Fibroblast of skin of right quadriceps (primary cell): ENCODE data around the gene PFKFB4.

Experiments
- DNase-seq: peaks from one replicate; pipeline ENCODE4 v3.0.0-alpha.2; 2013

PFKFB4 gene

DNA sequence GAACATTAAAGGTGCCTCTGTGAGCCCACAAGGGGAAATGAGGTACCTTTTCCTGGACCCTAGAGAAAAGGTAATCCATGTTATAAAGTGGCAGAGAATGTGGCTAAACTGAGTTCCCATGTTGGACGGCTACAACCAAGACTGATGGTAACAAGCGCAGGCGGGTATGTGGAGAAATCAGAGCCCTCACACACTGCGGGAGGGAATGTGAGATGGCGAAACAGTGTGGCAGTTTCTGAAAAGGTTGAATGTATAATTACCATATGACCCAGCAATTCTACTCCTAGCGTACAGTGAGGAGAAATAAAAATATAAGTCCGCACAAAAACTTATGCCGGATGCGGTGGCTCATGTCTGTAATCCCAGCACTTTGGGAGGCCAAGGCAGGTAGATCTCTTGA is 28.6 kb downstream of the PFKFB4 start:
- no peak for DNase-seq

DNA sequence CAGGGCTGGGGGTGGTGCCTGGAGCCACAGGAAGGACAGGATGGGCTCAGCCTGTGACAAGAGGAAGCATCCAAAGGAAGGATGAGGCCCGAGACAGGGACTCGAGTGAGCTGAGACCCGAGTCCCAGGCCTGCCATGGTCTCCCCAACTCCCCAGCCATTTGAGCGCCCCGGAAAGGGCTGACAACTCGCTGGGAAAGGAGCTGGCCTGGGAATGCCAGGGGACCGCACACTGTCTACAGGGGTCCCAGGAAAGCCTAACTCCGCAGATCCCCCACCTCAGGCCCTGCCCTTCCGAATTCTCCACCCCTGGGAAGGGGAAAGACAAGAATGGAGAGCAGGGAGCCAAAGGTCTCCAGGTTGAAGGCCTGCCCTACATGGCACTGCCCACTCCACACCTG is 31.6 kb downstream of the PFKFB4 start:
- DNase-seq = no peak

DNA sequence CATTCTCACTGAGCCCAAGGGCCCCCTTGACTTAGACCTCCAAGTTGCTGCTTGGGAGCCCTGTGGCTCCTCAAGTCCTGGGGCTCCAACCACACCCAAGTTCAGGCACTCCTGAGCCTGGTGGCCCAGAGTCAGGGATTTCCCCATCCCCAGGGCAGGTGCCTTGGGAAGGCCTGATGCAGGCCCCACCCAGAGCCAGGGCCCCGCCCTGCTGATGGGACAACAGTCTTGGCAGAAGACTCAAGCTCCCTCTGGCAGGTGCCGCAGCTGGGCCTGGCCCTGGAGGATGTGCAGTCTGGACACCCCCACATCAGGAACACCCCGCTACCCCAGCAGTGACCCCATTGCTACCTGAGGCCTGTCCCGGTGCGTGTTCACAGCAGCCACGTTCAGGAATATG is 35.0 kb downstream of the PFKFB4 start:
- no peak for DNase-seq

DNA sequence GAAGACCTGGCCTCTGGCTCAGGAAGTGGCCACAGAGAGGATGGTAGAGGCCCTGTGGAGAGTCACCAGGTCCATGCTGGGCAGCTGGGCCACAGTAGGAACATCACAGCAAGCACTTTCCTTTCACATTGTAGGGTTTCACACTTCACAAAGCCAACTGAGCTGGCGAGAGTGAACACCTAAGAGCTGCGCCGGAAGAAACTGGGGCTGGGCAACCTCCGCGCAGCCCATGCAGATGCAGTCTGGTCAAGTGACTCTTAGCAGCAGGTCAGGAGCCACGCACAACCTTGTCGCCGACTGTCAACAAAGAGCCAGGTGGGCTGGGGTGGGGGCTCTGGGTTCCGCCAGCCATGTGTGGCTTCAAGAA is 37.3 kb downstream of the PFKFB4 start:
- no peak for DNase-seq

DNA sequence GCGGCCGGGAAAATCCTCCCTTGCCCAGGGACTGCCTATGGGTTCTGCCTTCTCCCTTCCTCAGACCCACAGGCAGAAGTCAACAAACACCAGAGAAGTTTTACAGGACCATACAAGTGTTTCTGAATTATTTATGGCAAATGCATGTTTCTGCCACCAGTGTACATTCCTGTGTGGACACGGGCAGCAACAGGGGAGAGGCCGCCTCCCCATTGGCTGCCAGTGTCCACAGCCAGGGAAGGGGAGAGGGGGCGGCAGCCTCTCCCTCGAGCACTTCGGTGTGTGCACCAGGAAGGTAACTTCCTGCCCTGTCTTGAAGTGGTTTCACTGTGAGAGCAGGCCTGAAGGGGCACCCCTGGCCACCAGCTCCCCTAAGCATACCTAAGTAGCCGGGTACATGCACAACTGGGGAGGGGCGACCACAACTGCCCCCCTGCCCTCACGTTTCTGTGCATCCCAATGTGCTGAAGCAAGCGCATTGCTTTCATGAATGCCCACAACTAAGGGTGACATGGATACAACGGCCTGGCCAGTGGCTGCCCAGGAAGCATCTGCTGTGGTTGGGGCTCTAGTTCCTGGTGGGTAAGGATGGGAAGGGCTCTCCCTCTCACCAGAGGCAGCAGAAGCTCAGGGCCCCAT is 37.8 kb downstream of the PFKFB4 start:
- DNase-seq = no peak

DNA sequence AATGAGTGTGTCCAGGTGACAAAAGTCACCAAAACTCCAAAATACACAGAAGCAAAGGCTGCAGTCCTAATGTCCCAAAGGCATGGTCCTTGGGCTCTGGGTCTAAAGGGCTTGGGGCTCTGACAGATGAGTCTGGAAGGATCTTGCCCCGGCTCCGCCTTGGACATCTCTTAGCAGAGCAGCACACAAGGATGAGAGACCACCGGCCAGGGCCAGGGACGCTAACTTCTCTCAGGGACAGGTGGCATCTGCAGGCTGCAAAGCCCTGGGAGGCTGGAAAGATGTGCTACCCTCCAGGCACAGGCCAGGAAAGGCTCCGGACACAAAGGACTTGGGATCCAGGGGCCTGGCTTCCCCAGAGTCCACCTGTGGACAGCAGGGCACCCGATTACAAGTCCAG is 38.5 kb downstream of the PFKFB4 start:
- DNase-seq = no peak

DNA sequence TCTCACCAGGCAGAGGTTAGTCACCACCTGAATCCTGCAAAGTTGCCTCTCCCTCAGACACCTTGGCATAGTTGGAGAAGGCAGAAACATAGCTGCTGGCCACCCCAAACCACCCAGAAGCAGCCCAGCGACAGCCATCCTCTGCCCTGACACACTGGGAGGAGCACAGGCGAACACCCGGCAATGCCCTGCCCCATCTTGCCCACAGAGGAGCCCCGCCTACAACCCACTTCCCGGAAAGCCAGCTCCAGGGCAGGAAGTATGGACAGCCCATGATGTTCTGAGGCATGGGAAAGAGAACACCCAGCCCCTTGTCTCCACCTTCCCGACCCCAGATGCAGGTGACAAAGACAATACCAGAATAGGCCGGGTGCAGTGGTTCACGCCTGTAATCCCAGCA is 40.0 kb downstream of the PFKFB4 start:
- no peak for DNase-seq

DNA sequence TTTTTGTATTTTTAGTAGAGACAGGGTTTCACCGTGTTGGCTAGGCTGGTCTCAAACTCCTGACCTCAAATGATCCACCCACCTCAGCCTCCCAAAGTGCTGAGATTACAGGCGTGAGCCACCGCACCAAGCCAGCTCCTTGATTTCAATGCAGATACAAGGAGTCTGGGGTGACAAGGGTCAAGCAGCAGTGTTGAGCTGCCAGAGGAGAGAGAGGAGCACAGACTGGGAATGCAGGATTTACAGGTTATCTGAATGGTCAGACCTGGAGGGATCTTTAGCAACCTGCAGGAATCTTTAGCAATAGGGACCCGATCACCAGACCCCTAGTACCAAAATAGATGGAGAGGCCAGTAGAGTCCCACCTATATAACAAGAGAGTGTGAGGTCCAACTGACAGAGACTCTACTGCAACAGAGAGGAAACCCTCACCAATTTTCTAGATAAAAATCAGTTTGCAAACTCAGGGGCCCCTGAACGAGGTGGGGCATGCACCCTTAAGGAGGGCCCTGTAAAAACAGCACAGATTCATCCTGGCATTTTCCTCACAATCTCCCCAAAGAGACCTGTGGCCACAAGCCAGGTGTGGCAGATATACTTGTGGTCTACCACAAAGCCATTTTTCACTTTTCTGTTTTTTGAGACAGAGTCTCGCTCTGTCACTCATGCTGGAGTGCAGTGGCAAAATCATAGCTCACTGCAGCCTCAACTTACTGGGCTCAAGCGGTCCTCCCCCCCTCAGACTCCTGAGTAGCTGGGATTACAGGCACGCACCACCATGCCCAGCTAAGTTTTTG is 42.0 kb downstream of the PFKFB4 start:
- DNase-seq = no peak

DNA sequence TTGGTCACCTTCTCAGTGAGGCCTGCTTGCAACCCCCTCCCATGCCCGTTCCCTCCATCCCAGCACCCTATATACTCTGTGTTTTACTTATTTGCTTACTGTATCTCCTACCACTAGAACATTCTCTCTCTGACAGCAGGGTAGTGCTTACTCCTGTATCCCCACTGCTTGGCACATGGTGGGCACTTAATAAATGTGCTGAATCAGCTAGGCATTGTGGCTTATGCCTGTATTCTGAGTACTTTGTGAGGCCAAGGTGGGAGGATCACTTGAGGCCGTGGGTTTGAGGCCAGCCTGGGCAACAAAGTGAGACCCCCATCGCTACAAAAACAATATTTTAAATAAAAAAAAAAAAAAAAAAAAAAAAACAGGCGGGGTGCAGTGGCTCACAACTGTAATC is 45.1 kb downstream of the PFKFB4 start:
- no peak for DNase-seq

DNA sequence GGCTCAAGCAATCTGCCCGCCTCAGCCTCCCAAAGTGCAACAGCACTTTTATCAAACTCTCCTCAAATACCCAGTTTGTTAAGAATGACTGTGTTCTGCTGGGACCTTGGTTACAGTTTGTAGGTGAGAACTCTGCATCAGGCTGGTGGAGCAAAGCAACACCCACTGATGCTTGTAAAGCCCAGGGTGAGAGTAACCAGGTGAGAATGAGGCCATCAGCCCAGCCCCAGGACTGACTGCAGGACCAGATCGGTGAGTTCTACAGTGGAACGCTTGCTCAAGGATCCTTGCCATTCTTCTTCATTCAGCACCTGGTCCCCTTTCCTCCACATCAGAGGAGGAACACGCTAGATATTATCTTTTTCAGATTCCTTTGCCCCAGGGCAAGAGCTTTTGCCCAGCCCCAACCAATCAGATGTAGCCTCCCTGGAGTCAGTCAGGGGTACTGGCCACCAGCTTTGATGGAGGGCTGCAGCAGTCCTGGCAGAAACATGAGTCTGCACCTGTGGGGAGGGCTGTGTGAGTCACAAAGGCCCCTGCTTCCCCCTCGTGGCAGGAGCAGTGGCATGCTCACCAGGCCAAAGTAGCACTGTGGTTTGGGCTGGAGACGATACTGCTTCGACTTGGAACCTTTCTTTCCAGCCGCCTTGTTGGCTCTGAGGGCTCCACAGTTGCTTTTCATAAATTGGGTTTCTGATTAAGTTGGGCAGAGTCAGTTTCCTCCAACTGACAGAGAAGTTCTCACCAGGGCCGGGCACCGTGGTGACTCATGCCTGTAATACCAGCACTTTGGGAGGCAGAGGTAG is 49.1 kb downstream of the PFKFB4 start:
- peak; percentile 52 for DNase-seq

DNA sequence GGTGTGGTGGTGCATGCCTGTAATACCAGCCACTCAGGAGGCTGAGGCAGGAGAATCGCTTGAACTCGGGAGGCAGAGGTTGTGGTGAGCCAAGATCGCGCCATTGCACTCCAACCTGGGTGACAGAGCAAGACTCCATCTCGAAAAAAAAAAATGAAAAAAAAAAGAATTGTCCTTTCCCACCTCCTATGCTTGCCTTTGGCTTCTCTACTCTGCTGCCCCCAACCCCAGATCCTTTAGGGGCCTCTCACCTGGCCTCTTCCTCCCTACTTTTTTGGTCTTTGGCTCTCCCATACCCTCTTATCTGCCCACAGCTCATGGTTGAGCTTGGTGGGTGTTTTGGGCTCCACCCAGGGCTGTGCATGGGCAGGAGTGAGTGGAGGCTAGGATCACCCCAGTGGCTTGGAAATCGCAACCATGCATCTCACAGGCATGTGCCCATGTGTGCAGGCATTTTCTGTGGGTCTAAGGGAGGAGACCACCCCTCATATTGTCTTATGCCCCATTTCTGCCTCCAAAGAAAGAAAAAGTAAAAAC is 50.6 kb downstream of the PFKFB4 start:
- no peak for DNase-seq

DNA sequence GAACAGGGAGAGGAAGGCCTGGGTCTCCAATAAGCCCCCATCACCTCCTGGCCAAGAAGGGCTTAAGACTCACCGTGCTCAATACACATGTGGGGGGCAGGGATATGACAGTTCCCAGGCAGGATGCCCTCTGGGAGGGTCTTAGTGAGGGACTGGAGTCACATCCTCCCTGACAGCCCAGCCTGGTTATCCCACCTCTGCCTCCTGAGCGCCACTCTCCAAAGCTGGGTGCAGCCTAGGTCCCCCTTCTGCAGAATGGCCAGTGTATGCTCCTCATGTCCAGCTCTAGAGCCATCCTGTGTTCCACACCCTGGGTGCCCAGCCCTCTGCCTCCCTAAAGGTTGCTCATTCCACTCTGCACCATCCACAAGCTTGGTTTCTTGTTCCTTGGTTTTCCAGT is 51.5 kb downstream of the PFKFB4 start:
- no peak for DNase-seq

DNA sequence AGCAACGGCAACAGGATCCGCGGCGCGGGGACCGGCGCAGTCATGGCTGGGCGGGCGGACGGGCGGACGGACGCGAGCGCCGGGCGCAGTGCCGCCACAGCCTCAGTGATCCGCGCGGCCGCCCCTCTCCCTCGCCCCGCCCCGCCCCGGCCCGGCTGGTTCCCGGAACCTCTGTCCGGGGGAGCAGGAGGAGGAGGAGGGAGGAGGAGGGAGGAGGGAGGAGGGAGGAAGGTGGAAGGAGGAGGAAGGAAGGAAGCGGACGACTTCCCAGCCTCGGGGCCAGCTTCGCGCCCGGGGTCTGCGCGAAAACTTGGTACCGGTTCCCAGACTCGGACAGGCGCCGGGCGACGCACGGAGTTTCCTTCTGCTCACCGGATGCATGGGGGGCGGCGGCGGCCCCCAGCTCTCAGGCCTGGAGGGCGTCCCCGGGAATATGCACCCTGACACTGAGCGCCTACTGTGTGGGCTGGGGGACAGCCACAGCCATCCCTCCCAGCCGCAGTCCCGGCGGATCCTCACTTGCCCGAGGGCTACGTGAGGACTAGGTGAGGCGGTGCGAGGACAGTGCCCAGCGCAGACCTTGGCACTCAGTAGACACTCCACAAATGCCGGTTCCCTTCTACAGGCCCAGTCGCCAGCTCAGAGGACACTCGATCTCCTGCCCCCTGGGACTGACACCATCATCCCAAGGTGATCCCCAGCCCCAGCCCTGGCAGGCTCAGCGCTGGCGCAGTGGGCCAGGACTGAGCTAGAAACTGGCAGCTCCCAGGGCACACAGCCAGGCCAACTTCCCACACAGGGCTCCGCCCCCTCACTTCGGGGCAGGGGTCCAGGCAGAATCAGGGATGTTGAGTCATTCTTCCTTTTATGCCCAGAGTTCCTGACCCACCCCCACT is 52.3 kb downstream of the PFKFB4 start, which contains the start of gene SHISA5:
Gene SHISA5 (minus strand): TSS at position 124 of the 896 bp plus-strand sequence. CDS start 80 bp downstream, at position 44.
- peak; percentile 75 for DNase-seq

DNA sequence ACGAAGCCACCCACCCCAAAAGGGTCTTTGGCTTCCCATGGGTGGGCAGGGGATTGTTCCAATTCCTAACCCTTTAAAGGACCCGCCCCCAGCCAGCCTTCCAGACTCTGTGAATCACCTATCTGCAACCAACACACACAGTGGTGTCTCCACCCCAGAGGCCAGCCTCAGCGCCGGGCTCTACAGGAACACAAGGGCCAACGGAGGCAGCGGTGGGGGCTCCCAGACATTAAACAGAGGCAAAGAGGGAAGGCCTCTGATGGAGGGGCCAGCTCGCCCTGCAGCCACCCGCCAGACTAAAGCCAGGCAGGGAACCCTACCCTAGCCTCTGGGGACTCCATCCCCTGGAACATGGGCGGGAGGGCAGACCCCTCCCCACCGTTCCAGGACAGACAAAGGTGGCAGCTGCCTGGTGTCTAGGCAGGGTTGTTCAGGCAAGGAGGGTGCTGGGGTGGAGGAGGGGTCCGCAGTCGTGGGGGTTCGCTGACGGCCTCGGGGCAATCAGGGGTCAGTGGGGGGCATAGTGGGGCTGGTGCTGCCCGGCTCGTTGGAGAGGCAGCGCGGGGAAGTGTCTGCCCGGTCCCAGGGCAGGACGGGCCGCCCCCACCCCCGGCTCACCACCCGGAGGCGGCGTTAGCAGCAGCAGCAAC is 53.1 kb downstream of the PFKFB4 start:
- DNase-seq = peak; percentile 49

DNA sequence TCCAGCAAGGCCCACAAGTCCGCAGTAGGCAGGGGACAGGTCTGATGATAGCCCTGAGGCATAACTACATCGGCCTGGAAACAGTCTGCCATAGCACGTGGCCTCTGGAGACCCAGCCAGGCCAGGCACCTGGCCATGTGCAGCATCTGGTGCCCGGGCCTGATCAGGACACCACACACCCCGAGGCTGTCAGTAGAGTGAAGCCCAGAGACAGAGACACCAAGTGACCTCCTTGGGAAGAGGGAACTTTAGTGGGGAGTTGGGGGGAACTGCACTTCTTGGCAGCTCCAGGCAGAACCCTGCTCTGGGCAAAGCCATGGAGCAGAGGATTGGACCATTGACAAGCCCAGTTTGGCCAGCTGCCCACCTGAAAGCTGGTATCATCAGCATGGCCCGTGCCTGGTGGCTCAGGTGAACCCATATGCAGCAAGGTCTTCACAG is 53.9 kb downstream of the PFKFB4 start:
- no peak for DNase-seq

DNA sequence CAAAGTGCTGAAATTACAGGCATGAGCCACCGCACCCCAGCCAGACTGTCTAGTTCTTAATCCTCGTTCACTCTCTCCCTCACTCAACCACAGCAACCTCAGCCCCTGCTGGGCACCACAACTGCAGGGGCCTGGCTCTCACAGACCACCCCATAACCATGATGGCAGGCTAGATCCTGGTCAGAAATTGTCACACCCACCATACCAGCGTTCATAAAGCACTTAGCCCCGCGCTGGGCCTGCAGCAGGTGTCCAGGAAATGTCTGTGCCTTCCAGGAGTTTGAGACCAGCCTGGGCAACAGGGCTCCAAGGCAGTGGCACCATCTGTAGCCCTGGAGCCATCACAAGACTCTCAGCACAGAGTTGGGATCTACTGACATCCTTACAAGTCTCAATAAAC is 54.5 kb downstream of the PFKFB4 start:
- no peak for DNase-seq

DNA sequence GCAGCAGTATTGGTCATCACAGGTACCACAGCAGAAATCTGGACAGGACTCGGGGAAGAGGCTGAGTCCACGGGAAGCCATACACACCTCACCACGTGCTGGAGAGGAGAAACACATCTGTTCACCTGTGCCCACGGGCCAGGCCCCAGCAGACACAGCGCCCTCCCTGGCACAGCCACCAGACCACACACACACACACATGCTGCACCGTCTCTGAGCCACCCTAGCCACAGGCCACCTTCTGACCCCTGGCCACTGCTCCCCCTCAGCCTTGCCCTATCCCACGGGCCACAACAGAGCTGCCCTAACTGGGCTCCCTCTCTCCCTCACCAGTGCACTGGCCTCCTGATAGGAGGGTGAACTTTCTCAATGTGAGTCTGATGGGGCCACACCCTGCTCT is 55.4 kb downstream of the PFKFB4 start:
- DNase-seq = no peak

DNA sequence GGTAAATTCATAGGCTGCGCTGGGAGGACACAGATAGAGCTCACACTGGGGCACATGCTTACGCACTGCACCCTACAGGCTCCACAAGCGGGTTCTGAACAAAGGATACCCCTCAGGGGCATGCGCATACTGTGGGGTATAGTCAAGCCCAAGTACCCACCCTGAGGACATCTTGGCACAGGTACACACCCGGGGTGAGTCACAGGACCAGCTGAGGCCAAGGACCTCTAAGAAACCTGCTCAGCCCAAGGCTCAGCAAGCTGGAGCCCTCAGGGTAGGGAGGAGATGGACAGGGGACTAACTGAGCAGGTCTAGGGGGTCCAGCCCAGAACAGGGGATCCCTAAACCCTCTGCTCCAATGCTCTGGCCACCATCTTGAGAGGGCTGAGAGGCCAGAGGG is 55.9 kb downstream of the PFKFB4 start:
- no peak for DNase-seq

DNA sequence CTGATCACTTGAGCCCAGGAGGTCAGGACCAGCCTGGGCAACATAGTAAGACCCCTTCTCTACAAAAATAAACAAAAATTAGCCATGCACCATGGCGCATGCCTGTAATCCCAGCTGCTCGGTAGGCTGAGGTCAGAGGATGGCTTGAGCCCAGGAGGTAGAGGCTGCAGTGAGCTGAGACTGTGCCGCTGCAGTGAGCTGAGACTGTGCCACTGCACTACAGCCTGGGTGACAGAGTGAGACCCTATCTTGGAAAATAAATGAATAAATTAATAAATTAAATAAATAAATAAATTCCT is 63.5 kb downstream of the PFKFB4 start:
- no peak for DNase-seq

DNA sequence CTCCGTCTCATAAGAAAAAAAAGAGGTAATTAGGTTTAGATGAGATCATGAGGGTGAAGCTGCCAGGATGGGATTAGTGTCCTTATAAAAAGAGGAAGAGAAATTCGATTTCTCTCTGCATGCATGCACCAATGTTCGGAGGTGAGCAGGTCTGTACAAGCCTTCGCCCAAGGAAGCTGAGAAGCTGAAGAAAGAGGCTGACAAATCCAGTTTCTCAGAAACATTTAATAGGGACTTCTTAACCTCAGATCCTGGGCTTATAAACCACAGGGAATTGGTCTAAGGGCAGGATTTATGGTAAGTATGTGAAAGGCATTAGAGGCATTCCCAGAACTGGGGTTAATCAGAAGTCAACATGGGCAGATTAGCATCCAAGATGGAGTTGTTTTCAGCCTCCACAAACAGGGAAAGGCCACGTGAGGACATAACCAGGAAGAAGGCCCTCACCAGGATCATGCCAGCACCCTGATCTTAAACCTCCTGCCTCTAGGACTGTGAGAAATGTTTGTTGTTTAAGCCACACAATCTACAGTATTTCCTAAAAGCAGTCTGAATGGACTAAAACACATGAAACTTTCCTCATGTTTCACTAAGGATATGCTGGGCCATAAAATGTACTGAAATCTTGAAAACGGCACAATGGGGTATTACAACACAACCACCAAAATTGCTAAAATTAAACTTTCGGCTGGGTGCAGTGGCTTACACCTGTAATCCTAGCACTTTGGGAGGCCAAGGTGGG is 64.0 kb downstream of the PFKFB4 start:
- peak; percentile 57 for DNase-seq

DNA sequence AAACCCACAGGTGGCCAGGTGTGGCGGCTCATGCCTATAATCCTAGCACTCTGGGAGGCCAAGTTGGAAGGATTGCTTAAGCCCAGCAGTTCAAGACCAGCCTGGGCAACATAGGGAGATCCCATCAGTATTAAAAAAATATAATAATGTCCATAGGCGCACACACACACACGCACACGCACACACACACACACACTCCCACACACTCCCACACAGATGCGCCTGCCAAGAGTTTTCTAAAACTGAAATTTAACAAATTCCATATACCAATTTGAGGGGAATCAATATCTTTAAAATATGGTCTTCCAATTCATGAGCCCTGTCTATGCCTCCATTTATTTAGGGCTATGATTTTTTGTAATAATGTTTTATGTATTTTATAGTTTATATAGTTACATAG is 69.7 kb downstream of the PFKFB4 start:
- DNase-seq = no peak
